ENCODE data around the gene PARP12.

The PARP12 gene

GRCh38 chr7:140010194-140010895, 52.4 kb downstream of the PARP12 start:
- DNase-seq, result no peak

GRCh38 chr7:140009735-140010134, 53.0 kb downstream of the PARP12 start:
- Histone ChIP-seq H2AFZ (ENCODE audit: low read depth, low read length) (no peak overlapping the region), H3K79me2 (ENCODE audit: insufficient read depth, low read length) (no peaks in the 10 kb centered on the region), H3K4me2 (ENCODE audit: insufficient read depth, low read length) (no peak overlapping the region), H3K27ac (ENCODE audit: low read length) (no peak overlapping the region), H3K4me1 (ENCODE audit: insufficient read depth, low read length) (no peaks in the 10 kb centered on the region), H4K20me1 (ENCODE audit: insufficient read depth, low read length) (no peaks in the 10 kb centered on the region), H3K36me3 (ENCODE audit: insufficient read depth, low read length) (no peaks in the 10 kb centered on the region), H3K27me3 (ENCODE audit: insufficient read depth, low read length, poor library complexity) (no peaks in the 10 kb centered on the region), H3K9ac (ENCODE audit: low read depth, low read length) (no peak overlapping the region), H3K9me3 (ENCODE audit: insufficient read depth, low read length, severe bottlenecking) (no peaks in the 10 kb centered on the region), H3K4me3 (ENCODE audit: low read depth in 1 of 2, low read length in 2 of 2) (no peak overlapping the region)
- ATAC-seq (ENCODE audit: insufficient read depth, low read depth) (no peak), DNase-seq (no peak)
- TF ChIP-seq, protein P1, sequence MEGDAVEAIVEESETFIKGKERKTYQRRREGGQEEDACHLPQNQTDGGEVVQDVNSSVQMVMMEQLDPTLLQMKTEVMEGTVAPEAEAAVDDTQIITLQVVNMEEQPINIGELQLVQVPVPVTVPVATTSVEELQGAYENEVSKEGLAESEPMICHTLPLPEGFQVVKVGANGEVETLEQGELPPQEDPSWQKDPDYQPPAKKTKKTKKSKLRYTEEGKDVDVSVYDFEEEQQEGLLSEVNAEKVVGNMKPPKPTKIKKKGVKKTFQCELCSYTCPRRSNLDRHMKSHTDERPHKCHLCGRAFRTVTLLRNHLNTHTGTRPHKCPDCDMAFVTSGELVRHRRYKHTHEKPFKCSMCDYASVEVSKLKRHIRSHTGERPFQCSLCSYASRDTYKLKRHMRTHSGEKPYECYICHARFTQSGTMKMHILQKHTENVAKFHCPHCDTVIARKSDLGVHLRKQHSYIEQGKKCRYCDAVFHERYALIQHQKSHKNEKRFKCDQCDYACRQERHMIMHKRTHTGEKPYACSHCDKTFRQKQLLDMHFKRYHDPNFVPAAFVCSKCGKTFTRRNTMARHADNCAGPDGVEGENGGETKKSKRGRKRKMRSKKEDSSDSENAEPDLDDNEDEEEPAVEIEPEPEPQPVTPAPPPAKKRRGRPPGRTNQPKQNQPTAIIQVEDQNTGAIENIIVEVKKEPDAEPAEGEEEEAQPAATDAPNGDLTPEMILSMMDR (IDR thresholded peaks at IDR 0.05; ENCODE audit: borderline replicate concordance, extremely low read depth, low read length, poor library complexity, severe bottlenecking), result no peak

More at GRCh38 chr7:140010194-140010895, 52.4 kb downstream of the PARP12 start:
- Histone ChIP-seq H3K79me2 (ENCODE audit: insufficient read depth, low read length) (no peaks in the 10 kb centered on the region), H3K4me1 (ENCODE audit: insufficient read depth, low read length) (no peaks in the 10 kb centered on the region), H3K9ac (ENCODE audit: low read depth, low read length) (no peak overlapping the region), H3K4me2 (ENCODE audit: insufficient read depth, low read length) (no peak overlapping the region), H3K9me3 (ENCODE audit: insufficient read depth, low read length, severe bottlenecking) (no peaks in the 10 kb centered on the region), H3K27ac (ENCODE audit: low read length) (no peak overlapping the region), H3K4me3 (ENCODE audit: low read depth in 1 of 2, low read length in 2 of 2) (no peak overlapping the region), H3K27me3 (ENCODE audit: insufficient read depth, low read length, poor library complexity) (no peaks in the 10 kb centered on the region), H4K20me1 (ENCODE audit: insufficient read depth, low read length) (no peaks in the 10 kb centered on the region), H2AFZ (ENCODE audit: low read depth, low read length) (no peak overlapping the region), H3K36me3 (ENCODE audit: insufficient read depth, low read length) (no peaks in the 10 kb centered on the region)
- no peak for ATAC-seq (ENCODE audit: insufficient read depth, low read depth)
- TF ChIP-seq, protein P1 (IDR thresholded peaks at IDR 0.05; ENCODE audit: borderline replicate concordance, extremely low read depth, low read length, poor library complexity, severe bottlenecking), result no peak

DNA sequence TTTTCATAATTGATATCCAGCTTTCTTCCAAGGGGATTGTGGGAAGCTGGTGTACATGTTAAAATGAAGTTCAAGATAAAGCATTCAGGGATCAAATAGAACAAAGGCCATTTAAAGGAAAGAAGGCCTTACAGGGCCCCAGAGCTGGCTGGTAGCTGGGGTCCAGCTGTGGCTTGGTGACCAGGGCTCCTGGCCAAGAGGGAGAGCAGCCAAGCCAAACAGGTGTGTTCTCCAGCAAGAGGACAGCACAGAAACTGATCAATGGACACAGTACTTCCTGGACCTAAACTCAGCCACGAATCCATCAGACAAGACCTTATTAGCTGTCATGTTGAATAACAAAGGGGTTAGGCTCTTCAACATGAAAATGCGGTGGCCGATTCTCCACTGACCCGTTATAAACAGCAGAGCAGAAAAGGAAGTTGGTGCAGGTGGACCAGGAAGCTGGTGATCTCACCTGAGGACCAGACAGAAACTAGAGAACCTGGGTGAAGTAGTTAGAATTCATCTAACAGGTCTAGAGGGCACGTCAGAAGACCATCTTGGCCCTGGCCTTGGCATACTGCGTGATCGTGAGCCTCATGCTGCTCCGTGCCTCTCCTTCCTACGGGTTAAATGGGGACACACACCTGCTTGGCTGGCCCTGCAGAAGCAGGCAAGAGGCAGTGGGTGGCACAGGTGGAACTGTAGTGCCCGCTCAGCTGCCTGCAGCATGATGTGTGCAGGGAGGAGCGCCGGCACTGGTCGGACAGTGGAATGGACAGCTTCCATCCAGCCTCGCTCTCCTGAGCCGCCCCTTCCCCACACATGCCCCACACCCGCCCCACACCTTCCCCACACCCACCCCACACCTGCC, 53.8 kb downstream of the PARP12 start:
- H3K9me3 ChIP-seq (ENCODE audit: insufficient read depth, low read length, severe bottlenecking), result no peaks in the 10 kb centered on the region
- H3K79me2 ChIP-seq (ENCODE audit: insufficient read depth, low read length), result no peaks in the 10 kb centered on the region
- H2AFZ ChIP-seq (ENCODE audit: low read depth, low read length), result no peak overlapping the region
- H3K4me2 ChIP-seq (ENCODE audit: insufficient read depth, low read length), result no peak overlapping the region
- no peak overlapping the region for H3K9ac ChIP-seq (ENCODE audit: low read depth, low read length)
- H3K4me1 ChIP-seq (ENCODE audit: insufficient read depth, low read length), result no peaks in the 10 kb centered on the region
- no peak overlapping the region for H3K27ac ChIP-seq (ENCODE audit: low read length)
- no peaks in the 10 kb centered on the region for H3K36me3 ChIP-seq (ENCODE audit: insufficient read depth, low read length)
- H3K4me3 ChIP-seq (ENCODE audit: low read depth in 1 of 2, low read length in 2 of 2), result no peak overlapping the region
- no peak for TF ChIP-seq EZH2 (IDR thresholded peaks at IDR 0.05; ENCODE audit: borderline replicate concordance, low read depth, low read length, severe bottlenecking)
- TF ChIP-seq, protein P1 (IDR thresholded peaks at IDR 0.05; ENCODE audit: borderline replicate concordance, extremely low read depth, low read length, poor library complexity, severe bottlenecking), result no peak
- H3K27me3 ChIP-seq (ENCODE audit: insufficient read depth, low read length, poor library complexity), result no peaks in the 10 kb centered on the region
- DNase-seq (no peak), ATAC-seq (ENCODE audit: insufficient read depth, low read depth) (no peak)
- H4K20me1 ChIP-seq (ENCODE audit: insufficient read depth, low read length), result no peaks in the 10 kb centered on the region
